Measurements from ENCODE around the gene CTSH.

GRCh38 chr15:78993257-78993930, 48.5 kb upstream of the CTSH start:
- TF ChIP-seq CTCF (IDR thresholded peaks at IDR 0.05): no peak
- no peak for TF ChIP-seq POLR2AphosphoS5 (IDR thresholded peaks at IDR 0.05)
- no peak for TF ChIP-seq EP300 (IDR thresholded peaks at IDR 0.05)
- no peak for TF ChIP-seq POLR2A (IDR thresholded peaks at IDR 0.05)

Measured in gastroesophageal sphincter (tissue), 3 donors.